Astrocyte (in vitro differentiated cells and primary cell): ENCODE results near the gene UAP1L1. TPM values are rescaled to one million over a fixed set of nuclear protein-coding genes. Genes with fewer than 3 reads are reported as not detected.

Source experiments
- DNase-seq: peaks from one replicate; pipeline ENCODE4 v3.0.0-alpha.2; 2010; ENCODE audit warnings: low read depth
- FAIRE-seq: peaks from 2 replicates; lab custom pipeline; 2011; peaks lifted over from hg19 to GRCh38; lab: Jason Lieb, UNC
- H2AFZ ChIP-seq: 2 replicates; pipeline ENCODE4 v1.6.0; 2012; ENCODE audit warnings: low read depth, low read length, inconsistent platforms
- H3K27ac ChIP-seq: 2 replicates; pipeline ENCODE4 v1.5.1; 2011; ENCODE audit warnings: low read depth, low read length, inconsistent platforms
- H3K27me3 ChIP-seq: 2 replicates; pipeline ENCODE4 v1.6.0; 2011; ENCODE audit warnings: low read length, inconsistent platforms; ENCODE audit not compliant: insufficient read depth
- H3K36me3 ChIP-seq: 2 replicates; pipeline ENCODE4 v1.5.1; 2011; ENCODE audit warnings: low read length, inconsistent platforms; ENCODE audit not compliant: insufficient read depth
- H3K4me1 ChIP-seq: 2 replicates; pipeline ENCODE4 v1.5.1; 2011; ENCODE audit warnings: low read length, inconsistent platforms; ENCODE audit not compliant: insufficient read depth
- H3K4me2 ChIP-seq: 2 replicates; pipeline ENCODE4 v1.6.0; 2012; ENCODE audit warnings: low read length, inconsistent platforms
- H3K4me3 ChIP-seq: 2 replicates; pipeline ENCODE4 v1.5.1; 2011; ENCODE audit warnings: low read depth, mild to moderate bottlenecking, low read length, inconsistent platforms; ENCODE audit not compliant: insufficient read depth
- H3K79me2 ChIP-seq: 2 replicates; pipeline ENCODE4 v1.6.0; 2012; ENCODE audit warnings: mild to moderate bottlenecking, low read length, inconsistent platforms; ENCODE audit not compliant: insufficient read depth
- H3K9ac ChIP-seq: 2 replicates; pipeline ENCODE4 v1.6.0; 2012; ENCODE audit warnings: mild to moderate bottlenecking, low read length, inconsistent platforms
- H3K9me3 ChIP-seq: 2 replicates; pipeline ENCODE4 v1.5.1; 2012; ENCODE audit warnings: low read depth, mild to moderate bottlenecking, low read length, inconsistent platforms; ENCODE audit not compliant: insufficient read depth
- H4K20me1 ChIP-seq: 2 replicates; pipeline ENCODE4 v1.6.0; 2012; ENCODE audit warnings: low read length, inconsistent platforms; ENCODE audit not compliant: insufficient read depth
- H3K27ac Mint-ChIP-seq: one replicate; pipeline ENCODE4 v1.8.0; 2021; ENCODE audit warnings: mild to moderate bottlenecking, mixed read lengths; ENCODE audit not compliant: unreplicated experiment
- H3K27me3 Mint-ChIP-seq: one replicate; pipeline ENCODE4 v1.8.0; 2021; ENCODE audit warnings: low read depth, mixed read lengths; ENCODE audit not compliant: unreplicated experiment
- H3K36me3 Mint-ChIP-seq: one replicate; pipeline ENCODE4 v1.8.0; 2021; ENCODE audit warnings: low read depth, mixed read lengths; ENCODE audit not compliant: unreplicated experiment
- H3K4me1 Mint-ChIP-seq: one replicate; pipeline ENCODE4 v1.8.0; 2021; ENCODE audit warnings: low read depth, mixed read lengths; ENCODE audit not compliant: unreplicated experiment
- H3K4me3 Mint-ChIP-seq: one replicate; pipeline ENCODE4 v1.8.0; 2021; ENCODE audit warnings: mild to moderate bottlenecking, moderate library complexity, mixed read lengths; ENCODE audit not compliant: unreplicated experiment
- H3K9me3 Mint-ChIP-seq: one replicate; pipeline ENCODE4 v1.8.0; 2021; ENCODE audit warnings: mild to moderate bottlenecking, mixed read lengths; ENCODE audit not compliant: unreplicated experiment
- EZH2 ChIP-seq: IDR thresholded peaks from 2 replicates; pipeline ENCODE4 v1.6.1; 2012; ENCODE audit warnings: mild to moderate bottlenecking, low read length, inconsistent platforms; ENCODE audit not compliant: insufficient read depth
- total RNA-seq: library from RNA; stranded (reverse); gene quantifications from 2 replicates; pipeline ENCODE4 v1.2.1, GENCODE V29; 2021
- TF ChIP-seq, protein P1 (sequence below): IDR thresholded peaks from 2 replicates; pipeline ENCODE4 v1.5.1; 2011; ENCODE audit warnings: low read depth, mild to moderate bottlenecking, inconsistent platforms, low read length, moderate library complexity; ENCODE audit not compliant: insufficient read depth

UAP1L1 gene
- total RNA-seq, 1 donor from 2014 or later, result 4.0 TPM

GRCh38 chr9:137080260-137081122, 3.2 kb downstream of the UAP1L1 start:
- Mint-ChIP-seq H3K36me3 (peaks cover 6% of the 10 kb centered on the region), H3K27ac (no peak overlapping the region), H3K4me3 (no peak overlapping the region), H3K27me3 (peaks cover 18% of the 10 kb centered on the region), H3K9me3 (no peaks in the 10 kb centered on the region), H3K4me1 (peaks cover 18% of the 10 kb centered on the region)
- FAIRE-seq (no peak), DNase-seq (no peak)
- Histone ChIP-seq H3K4me1 (peaks cover 38% of the 10 kb centered on the region), H3K79me2 (peaks cover 8% of the 10 kb centered on the region), H3K9ac (no peak overlapping the region), H2AFZ (no peak overlapping the region), H3K4me3 (no peak overlapping the region), H3K4me2 (no peak overlapping the region), H3K9me3 (no peaks in the 10 kb centered on the region), H3K36me3 (peaks cover 3% of the 10 kb centered on the region), H3K27me3 (no peaks in the 10 kb centered on the region), H3K27ac (no peak overlapping the region), H4K20me1 (peaks cover 22% of the 10 kb centered on the region)
- TF ChIP-seq, protein P1, sequence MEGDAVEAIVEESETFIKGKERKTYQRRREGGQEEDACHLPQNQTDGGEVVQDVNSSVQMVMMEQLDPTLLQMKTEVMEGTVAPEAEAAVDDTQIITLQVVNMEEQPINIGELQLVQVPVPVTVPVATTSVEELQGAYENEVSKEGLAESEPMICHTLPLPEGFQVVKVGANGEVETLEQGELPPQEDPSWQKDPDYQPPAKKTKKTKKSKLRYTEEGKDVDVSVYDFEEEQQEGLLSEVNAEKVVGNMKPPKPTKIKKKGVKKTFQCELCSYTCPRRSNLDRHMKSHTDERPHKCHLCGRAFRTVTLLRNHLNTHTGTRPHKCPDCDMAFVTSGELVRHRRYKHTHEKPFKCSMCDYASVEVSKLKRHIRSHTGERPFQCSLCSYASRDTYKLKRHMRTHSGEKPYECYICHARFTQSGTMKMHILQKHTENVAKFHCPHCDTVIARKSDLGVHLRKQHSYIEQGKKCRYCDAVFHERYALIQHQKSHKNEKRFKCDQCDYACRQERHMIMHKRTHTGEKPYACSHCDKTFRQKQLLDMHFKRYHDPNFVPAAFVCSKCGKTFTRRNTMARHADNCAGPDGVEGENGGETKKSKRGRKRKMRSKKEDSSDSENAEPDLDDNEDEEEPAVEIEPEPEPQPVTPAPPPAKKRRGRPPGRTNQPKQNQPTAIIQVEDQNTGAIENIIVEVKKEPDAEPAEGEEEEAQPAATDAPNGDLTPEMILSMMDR, result no peak
- no peak for TF ChIP-seq EZH2

DNA sequence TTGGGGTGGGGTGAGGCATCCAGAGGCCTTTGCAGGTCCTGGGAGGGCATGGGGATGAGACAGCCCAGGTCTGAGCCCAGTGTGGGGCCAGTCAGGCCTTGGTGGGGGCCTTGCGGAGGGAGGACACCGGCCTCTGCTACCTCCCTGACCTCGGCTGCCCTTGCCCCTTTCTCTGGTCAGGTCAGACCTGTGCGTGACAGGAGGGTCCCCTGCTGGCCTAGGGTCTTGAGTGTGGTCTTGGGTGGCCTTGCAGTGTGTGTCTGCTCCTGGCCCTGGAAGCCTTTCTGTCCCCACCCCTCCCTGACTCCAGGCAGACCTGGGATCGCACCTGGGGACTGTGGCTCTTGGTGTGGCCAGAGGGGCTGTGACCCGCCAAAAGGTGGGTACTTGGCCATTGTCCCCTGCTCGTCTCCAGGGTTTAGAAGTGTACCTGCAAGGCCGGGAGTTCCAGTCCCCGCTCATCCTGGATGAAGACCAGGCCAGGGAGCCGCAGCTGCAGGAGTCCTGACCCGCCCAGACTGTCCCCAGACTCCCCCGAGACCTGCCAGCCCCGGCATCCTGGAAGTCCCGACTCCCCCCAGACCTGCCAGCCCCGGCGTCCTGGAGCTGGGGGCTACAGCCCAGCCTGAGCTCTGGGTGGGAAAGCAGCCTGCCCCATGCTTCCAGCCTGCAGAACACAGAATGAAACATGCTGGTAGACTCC, 5.1 kb downstream of the UAP1L1 start:
- Histone ChIP-seq H3K4me1 (peaks cover 47% of the 10 kb centered on the region), H2AFZ (no peak overlapping the region), H3K9me3 (no peaks in the 10 kb centered on the region), H3K79me2 (peaks cover 17% of the 10 kb centered on the region), H3K9ac (no peak overlapping the region), H3K27me3 (no peaks in the 10 kb centered on the region), H3K27ac (peak overlapping the region; percentile 78), H3K4me2 (peak overlapping the region; percentile 78), H3K4me3 (no peak overlapping the region), H3K36me3 (peaks cover 3% of the 10 kb centered on the region), H4K20me1 (peaks cover 22% of the 10 kb centered on the region)
- peaks cover 12% of the 10 kb centered on the region for H3K27me3 Mint-ChIP-seq
- no peak for FAIRE-seq
- no peak for TF ChIP-seq EZH2
- TF ChIP-seq, protein P1, result no peak
- H3K4me1 Mint-ChIP-seq, result peaks cover 18% of the 10 kb centered on the region
- no peaks in the 10 kb centered on the region for H3K9me3 Mint-ChIP-seq
- H3K36me3 Mint-ChIP-seq, result peaks cover 6% of the 10 kb centered on the region
- H3K27ac Mint-ChIP-seq, result no peak overlapping the region
- H3K4me3 Mint-ChIP-seq, result no peak overlapping the region
- no peak for DNase-seq
